HCT116 (cell line): ENCODE results near the gene TRIM66.

ENCODE experiments used
- CEBPB ChIP-seq: IDR thresholded peaks from 2 replicates; pipeline ENCODE4 v1.6.1; 2012; ENCODE audit warnings: low read depth
- EGR1 ChIP-seq: IDR thresholded peaks from 2 replicates; pipeline ENCODE4 v1.6.1; 2012; ENCODE audit warnings: low read depth
- EZH2 ChIP-seq: fragments of 200-600 bp; sonication (generic); IDR thresholded peaks from 2 replicates; pipeline ENCODE4 v1.6.1; 2017; ENCODE audit warnings: antibody characterized with exemption, mixed run types
- EZH2phosphoT487 ChIP-seq: fragments of 200-600 bp; IDR thresholded peaks from 2 replicates; pipeline ENCODE4 v1.6.1; 2018; ENCODE audit warnings: antibody characterized with exemption, borderline replicate concordance
- FOSL1 ChIP-seq: IDR thresholded peaks from 2 replicates; pipeline ENCODE4 v1.6.1; 2012; ENCODE audit warnings: low read depth
- JUND ChIP-seq: IDR thresholded peaks from 2 replicates; pipeline ENCODE4 v1.6.1; 2012
- POLR2A ChIP-seq: IDR thresholded peaks from 2 replicates; pipeline ENCODE4 v1.7.0; 2011; ENCODE audit warnings: borderline replicate concordance; ENCODE audit not compliant: insufficient read depth, insufficient read length; ENCODE audit errors: extremely low read depth
- POLR2AphosphoS5 ChIP-seq: IDR thresholded peaks from 2 replicates; pipeline ENCODE4 v1.6.1; 2011; ENCODE audit warnings: mild to moderate bottlenecking, low read depth, low read length, moderate library complexity
- RAD21 ChIP-seq: IDR thresholded peaks from 2 replicates; pipeline ENCODE4 v1.6.1; 2012; ENCODE audit warnings: low read depth, mild to moderate bottlenecking
- ZNF274 ChIP-seq: fragments of 200-500 bp; sonication (Bioruptor generic); IDR thresholded peaks from 2 replicates; pipeline ENCODE4 v1.6.1; 2014; ENCODE audit warnings: mild to moderate bottlenecking, low read depth, low read length, inconsistent platforms
- TF ChIP-seq, protein P1 (sequence below): IDR thresholded peaks from 2 replicates; pipeline ENCODE4 v1.6.1; 2012
- TF ChIP-seq, protein P2 (sequence below), 3 experiments: fragments of 200-600 bp in 1 of 3; sonication (generic) in 1 of 3; IDR thresholded peaks in 2 of 3; conservative IDR thresholded peaks in 1 of 3; 2 replicates each; pipeline ENCODE4 v1.5.1; 2012 to 2017; ENCODE audit warnings: low read depth in 2 of 3, low read length in 2 of 3, antibody characterized with exemption in 1 of 3, borderline replicate concordance in 1 of 3, control low read depth in 1 of 3, mild to moderate bottlenecking in 1 of 3, mixed read lengths in 1 of 3, mixed run types in 1 of 3, moderate library complexity in 1 of 3; ENCODE audit not compliant: insufficient read depth in 1 of 3
- TF ChIP-seq, protein P3 (sequence below): IDR thresholded peaks from 2 replicates; pipeline ENCODE4 v1.6.1; 2012; ENCODE audit warnings: low read depth
- TF ChIP-seq, protein P4 (sequence below): IDR thresholded peaks from 2 replicates; pipeline ENCODE4 v1.6.1; 2012

DNA sequence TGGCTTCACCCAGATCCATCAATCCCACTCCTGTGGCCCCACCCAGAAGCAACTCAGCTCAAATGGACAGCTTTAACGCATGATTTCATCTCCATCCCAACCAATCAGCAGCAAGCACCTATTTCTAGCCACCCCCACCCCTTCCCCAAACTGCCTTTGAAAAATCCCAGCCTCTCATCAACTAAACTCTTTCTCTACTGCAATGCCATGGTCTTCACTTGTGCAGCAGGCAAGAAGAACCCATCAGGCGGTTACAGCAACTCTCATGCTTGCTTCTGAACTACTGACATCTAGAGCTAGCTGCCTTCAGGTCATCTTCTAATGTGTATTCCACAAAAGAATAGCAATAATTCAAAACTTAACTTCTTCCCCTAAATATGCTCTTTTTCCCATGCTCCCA, 46.3 kb downstream of the TRIM66 start:
- TF ChIP-seq, protein P1, sequence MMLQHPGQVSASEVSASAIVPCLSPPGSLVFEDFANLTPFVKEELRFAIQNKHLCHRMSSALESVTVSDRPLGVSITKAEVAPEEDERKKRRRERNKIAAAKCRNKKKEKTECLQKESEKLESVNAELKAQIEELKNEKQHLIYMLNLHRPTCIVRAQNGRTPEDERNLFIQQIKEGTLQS: no peak
- TF ChIP-seq RAD21: no peak
- TF ChIP-seq POLR2A: no peak
- TF ChIP-seq, protein P2, sequence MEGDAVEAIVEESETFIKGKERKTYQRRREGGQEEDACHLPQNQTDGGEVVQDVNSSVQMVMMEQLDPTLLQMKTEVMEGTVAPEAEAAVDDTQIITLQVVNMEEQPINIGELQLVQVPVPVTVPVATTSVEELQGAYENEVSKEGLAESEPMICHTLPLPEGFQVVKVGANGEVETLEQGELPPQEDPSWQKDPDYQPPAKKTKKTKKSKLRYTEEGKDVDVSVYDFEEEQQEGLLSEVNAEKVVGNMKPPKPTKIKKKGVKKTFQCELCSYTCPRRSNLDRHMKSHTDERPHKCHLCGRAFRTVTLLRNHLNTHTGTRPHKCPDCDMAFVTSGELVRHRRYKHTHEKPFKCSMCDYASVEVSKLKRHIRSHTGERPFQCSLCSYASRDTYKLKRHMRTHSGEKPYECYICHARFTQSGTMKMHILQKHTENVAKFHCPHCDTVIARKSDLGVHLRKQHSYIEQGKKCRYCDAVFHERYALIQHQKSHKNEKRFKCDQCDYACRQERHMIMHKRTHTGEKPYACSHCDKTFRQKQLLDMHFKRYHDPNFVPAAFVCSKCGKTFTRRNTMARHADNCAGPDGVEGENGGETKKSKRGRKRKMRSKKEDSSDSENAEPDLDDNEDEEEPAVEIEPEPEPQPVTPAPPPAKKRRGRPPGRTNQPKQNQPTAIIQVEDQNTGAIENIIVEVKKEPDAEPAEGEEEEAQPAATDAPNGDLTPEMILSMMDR (IDR thresholded peaks at IDR 0.05 in 2 of 3, conservative IDR thresholded peaks at IDR 0.05 in 1 of 3; ENCODE audit: borderline replicate concordance in 1 of 3, insufficient read depth in 1 of 3, low read depth in 2 of 3, low read length in 2 of 3): no peak
- no peak for TF ChIP-seq EZH2
- TF ChIP-seq EZH2phosphoT487: no peak
- TF ChIP-seq JUND: no peak
- no peak for TF ChIP-seq CEBPB
- TF ChIP-seq, protein P3, sequence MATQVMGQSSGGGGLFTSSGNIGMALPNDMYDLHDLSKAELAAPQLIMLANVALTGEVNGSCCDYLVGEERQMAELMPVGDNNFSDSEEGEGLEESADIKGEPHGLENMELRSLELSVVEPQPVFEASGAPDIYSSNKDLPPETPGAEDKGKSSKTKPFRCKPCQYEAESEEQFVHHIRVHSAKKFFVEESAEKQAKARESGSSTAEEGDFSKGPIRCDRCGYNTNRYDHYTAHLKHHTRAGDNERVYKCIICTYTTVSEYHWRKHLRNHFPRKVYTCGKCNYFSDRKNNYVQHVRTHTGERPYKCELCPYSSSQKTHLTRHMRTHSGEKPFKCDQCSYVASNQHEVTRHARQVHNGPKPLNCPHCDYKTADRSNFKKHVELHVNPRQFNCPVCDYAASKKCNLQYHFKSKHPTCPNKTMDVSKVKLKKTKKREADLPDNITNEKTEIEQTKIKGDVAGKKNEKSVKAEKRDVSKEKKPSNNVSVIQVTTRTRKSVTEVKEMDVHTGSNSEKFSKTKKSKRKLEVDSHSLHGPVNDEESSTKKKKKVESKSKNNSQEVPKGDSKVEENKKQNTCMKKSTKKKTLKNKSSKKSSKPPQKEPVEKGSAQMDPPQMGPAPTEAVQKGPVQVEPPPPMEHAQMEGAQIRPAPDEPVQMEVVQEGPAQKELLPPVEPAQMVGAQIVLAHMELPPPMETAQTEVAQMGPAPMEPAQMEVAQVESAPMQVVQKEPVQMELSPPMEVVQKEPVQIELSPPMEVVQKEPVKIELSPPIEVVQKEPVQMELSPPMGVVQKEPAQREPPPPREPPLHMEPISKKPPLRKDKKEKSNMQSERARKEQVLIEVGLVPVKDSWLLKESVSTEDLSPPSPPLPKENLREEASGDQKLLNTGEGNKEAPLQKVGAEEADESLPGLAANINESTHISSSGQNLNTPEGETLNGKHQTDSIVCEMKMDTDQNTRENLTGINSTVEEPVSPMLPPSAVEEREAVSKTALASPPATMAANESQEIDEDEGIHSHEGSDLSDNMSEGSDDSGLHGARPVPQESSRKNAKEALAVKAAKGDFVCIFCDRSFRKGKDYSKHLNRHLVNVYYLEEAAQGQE: no peak
- no peak for TF ChIP-seq EGR1
- TF ChIP-seq POLR2AphosphoS5: no peak
- TF ChIP-seq ZNF274: no peak
- no peak for TF ChIP-seq FOSL1
- TF ChIP-seq, protein P4, sequence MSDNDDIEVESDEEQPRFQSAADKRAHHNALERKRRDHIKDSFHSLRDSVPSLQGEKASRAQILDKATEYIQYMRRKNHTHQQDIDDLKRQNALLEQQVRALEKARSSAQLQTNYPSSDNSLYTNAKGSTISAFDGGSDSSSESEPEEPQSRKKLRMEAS: no peak
